ENCODE results near the gene KHDRBS2. TPM values are rescaled to one million over a fixed set of nuclear protein-coding genes. Genes with fewer than 3 reads are reported as not detected.

Gene KHDRBS2
- polyA plus RNA-seq, 1 donor (not counting 4 experiments of a cell fraction or from before 2014, with no cell fraction given): not detected

DNA sequence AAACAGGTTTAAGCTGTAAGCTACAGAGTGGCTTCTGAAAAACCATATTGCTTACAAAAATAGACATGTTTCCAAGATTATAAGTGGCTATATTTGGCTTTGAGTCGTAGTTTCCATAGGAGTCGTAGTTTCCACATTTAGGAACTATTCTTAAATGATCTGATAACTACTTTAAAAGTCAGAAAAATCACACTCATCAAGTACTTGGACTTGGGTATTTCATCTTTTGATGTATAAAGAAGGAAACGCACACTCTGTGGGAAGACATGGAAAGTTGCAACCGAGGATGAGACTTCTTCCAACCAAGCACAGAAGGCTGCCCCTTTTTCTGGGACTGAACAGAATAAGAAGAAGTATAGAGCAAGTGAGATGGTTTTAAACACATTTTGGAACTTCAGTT is 118.3 kb downstream of the KHDRBS2 start:
- Histone ChIP-seq H3K4me3 (ENCODE audit: control insufficient read depth in 2 of 3, extremely low read depth in 1 of 3, insufficient read depth in 2 of 3, low read depth in 1 of 3, low read length in 3 of 3) (no peak overlapping the region), H3K27ac (ENCODE audit: control insufficient read depth, insufficient read depth, low read length) (no peak overlapping the region), H4K20me1 (ENCODE audit: control insufficient read depth, extremely low read depth, insufficient read depth, low read length) (no peaks in the 10 kb centered on the region), H3K27me3 (ENCODE audit: control insufficient read depth, extremely low read depth, insufficient read depth, low read length) (no peaks in the 10 kb centered on the region), H2AFZ (ENCODE audit: control insufficient read depth, low read length) (no peak overlapping the region), H3K9me1 (ENCODE audit: control insufficient read depth, extremely low read depth, insufficient read depth, low read length) (no peaks in the 10 kb centered on the region), H3K4me2 (ENCODE audit: control insufficient read depth, extremely low read depth, insufficient read depth, low read depth, low read length) (no peak overlapping the region), H3K79me2 (ENCODE audit: control insufficient read depth, insufficient read depth, low read length) (no peaks in the 10 kb centered on the region), H3K4me1 (ENCODE audit: control insufficient read depth, extremely low read depth, insufficient read depth, low read length) (no peaks in the 10 kb centered on the region), H3K9ac (ENCODE audit: control insufficient read depth, extremely low read depth, insufficient read depth, low read length) (no peak overlapping the region), H3K9me3 (ENCODE audit: control insufficient read depth, low read depth, low read length) (peaks cover 1% of the 10 kb centered on the region), H3K36me3 (ENCODE audit: control insufficient read depth in 2 of 2, extremely low read depth in 1 of 2, insufficient read depth in 2 of 2, low read length in 2 of 2) (no peaks in the 10 kb centered on the region)
- DNase-seq (ENCODE audit: low read depth, low spot score): no peak
- dilution Hi-C loops (cut with MboI; ENCODE audit: extremely low pct_ligation_motif_present, low sequenced_read_pairs): no loop called here
- TF ChIP-seq EZH2 (IDR thresholded peaks at IDR 0.05; ENCODE audit: low read length): no peak
- FAIRE-seq: no peak

DNA sequence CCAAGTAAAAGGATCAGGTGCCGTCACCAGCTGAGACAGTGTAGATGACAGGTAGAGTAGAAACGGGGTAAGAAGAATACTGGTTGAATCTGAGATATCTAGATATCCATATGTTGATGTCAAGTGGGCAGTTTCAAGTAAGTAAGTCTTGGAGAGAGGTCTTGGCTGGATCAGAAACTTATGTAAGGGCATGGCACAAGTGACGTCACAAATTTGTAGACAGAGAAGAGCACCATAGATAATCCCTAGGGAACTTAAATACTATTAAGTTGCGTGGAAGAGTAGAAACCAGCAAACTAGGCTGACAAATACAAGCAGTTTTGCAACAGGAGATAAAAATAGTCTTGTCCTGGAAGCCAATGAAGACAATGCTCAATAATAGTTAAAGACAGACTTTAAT is 123.2 kb downstream of the KHDRBS2 start:
- DNase-seq (ENCODE audit: low read depth, low spot score) (no peak), FAIRE-seq (no peak)
- no peak for TF ChIP-seq EZH2 (IDR thresholded peaks at IDR 0.05; ENCODE audit: low read length)
- TF ChIP-seq, protein P1, sequence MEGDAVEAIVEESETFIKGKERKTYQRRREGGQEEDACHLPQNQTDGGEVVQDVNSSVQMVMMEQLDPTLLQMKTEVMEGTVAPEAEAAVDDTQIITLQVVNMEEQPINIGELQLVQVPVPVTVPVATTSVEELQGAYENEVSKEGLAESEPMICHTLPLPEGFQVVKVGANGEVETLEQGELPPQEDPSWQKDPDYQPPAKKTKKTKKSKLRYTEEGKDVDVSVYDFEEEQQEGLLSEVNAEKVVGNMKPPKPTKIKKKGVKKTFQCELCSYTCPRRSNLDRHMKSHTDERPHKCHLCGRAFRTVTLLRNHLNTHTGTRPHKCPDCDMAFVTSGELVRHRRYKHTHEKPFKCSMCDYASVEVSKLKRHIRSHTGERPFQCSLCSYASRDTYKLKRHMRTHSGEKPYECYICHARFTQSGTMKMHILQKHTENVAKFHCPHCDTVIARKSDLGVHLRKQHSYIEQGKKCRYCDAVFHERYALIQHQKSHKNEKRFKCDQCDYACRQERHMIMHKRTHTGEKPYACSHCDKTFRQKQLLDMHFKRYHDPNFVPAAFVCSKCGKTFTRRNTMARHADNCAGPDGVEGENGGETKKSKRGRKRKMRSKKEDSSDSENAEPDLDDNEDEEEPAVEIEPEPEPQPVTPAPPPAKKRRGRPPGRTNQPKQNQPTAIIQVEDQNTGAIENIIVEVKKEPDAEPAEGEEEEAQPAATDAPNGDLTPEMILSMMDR (optimal IDR thresholded peaks at IDR 0.05 in 1 of 3, IDR thresholded peaks at IDR 0.05 in 1 of 3, conservative IDR thresholded peaks at IDR 0.05 in 1 of 3; ENCODE audit: extremely low read depth in 1 of 3, insufficient read depth in 2 of 3, low read length in 3 of 3): no peak
- H3K9me3 ChIP-seq (ENCODE audit: control insufficient read depth, low read depth, low read length): no peaks in the 10 kb centered on the region
- H3K4me1 ChIP-seq (ENCODE audit: control insufficient read depth, extremely low read depth, insufficient read depth, low read length): no peaks in the 10 kb centered on the region
- H2AFZ ChIP-seq (ENCODE audit: control insufficient read depth, low read length): no peak overlapping the region
- no peak overlapping the region for H3K9ac ChIP-seq (ENCODE audit: control insufficient read depth, extremely low read depth, insufficient read depth, low read length)
- no peak overlapping the region for H3K4me3 ChIP-seq (ENCODE audit: control insufficient read depth in 2 of 3, extremely low read depth in 1 of 3, insufficient read depth in 2 of 3, low read depth in 1 of 3, low read length in 3 of 3)
- no peak overlapping the region for H3K4me2 ChIP-seq (ENCODE audit: control insufficient read depth, extremely low read depth, insufficient read depth, low read depth, low read length)
- no peaks in the 10 kb centered on the region for H3K79me2 ChIP-seq (ENCODE audit: control insufficient read depth, insufficient read depth, low read length)
- H3K27me3 ChIP-seq (ENCODE audit: control insufficient read depth, extremely low read depth, insufficient read depth, low read length): no peaks in the 10 kb centered on the region
- no peaks in the 10 kb centered on the region for H3K9me1 ChIP-seq (ENCODE audit: control insufficient read depth, extremely low read depth, insufficient read depth, low read length)
- no peak overlapping the region for H3K27ac ChIP-seq (ENCODE audit: control insufficient read depth, insufficient read depth, low read length)
- dilution Hi-C loops (cut with MboI; ENCODE audit: extremely low pct_ligation_motif_present, low sequenced_read_pairs): no loop called here
- H3K36me3 ChIP-seq (ENCODE audit: control insufficient read depth in 2 of 2, extremely low read depth in 1 of 2, insufficient read depth in 2 of 2, low read length in 2 of 2): no peaks in the 10 kb centered on the region
- no peaks in the 10 kb centered on the region for H4K20me1 ChIP-seq (ENCODE audit: control insufficient read depth, extremely low read depth, insufficient read depth, low read length)

DNA sequence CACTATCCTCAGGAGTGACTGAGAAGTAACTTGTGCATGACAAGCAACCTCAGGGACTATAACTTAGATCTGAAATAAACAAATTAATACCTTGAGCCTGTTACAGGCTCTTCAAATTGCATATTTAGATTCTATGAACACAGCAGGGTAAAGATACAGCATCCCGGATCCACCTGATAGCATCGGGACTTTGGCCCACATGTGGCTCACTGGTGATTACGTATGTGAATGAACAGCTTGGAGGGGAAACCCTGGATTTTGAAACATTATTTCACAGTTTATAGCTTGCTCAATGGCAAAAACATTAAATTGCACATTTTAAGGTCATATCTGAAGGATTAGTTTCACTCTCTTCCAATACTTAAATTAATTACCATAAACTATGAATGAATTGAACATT is 133.2 kb downstream of the KHDRBS2 start:
- no peaks in the 10 kb centered on the region for H3K36me3 ChIP-seq (ENCODE audit: control insufficient read depth in 2 of 2, extremely low read depth in 1 of 2, insufficient read depth in 2 of 2, low read length in 2 of 2)
- no peaks in the 10 kb centered on the region for H3K27me3 ChIP-seq (ENCODE audit: control insufficient read depth, extremely low read depth, insufficient read depth, low read length)
- H3K4me1 ChIP-seq (ENCODE audit: control insufficient read depth, extremely low read depth, insufficient read depth, low read length): no peaks in the 10 kb centered on the region
- no peaks in the 10 kb centered on the region for H3K79me2 ChIP-seq (ENCODE audit: control insufficient read depth, insufficient read depth, low read length)
- no peaks in the 10 kb centered on the region for H3K9me3 ChIP-seq (ENCODE audit: control insufficient read depth, low read depth, low read length)
- H4K20me1 ChIP-seq (ENCODE audit: control insufficient read depth, extremely low read depth, insufficient read depth, low read length): no peaks in the 10 kb centered on the region
- no peak overlapping the region for H3K9ac ChIP-seq (ENCODE audit: control insufficient read depth, extremely low read depth, insufficient read depth, low read length)
- H3K4me2 ChIP-seq (ENCODE audit: control insufficient read depth, extremely low read depth, insufficient read depth, low read depth, low read length): no peak overlapping the region
- no peak for TF ChIP-seq EZH2 (IDR thresholded peaks at IDR 0.05; ENCODE audit: low read length)
- TF ChIP-seq, protein P1 (optimal IDR thresholded peaks at IDR 0.05 in 1 of 3, IDR thresholded peaks at IDR 0.05 in 1 of 3, conservative IDR thresholded peaks at IDR 0.05 in 1 of 3; ENCODE audit: extremely low read depth in 1 of 3, insufficient read depth in 2 of 3, low read length in 3 of 3): no peak
- no peak for FAIRE-seq
- H2AFZ ChIP-seq (ENCODE audit: control insufficient read depth, low read length): no peak overlapping the region
- dilution Hi-C loops (cut with MboI; ENCODE audit: extremely low pct_ligation_motif_present, low sequenced_read_pairs): no loop called here
- no peak overlapping the region for H3K27ac ChIP-seq (ENCODE audit: control insufficient read depth, insufficient read depth, low read length)
- no peaks in the 10 kb centered on the region for H3K9me1 ChIP-seq (ENCODE audit: control insufficient read depth, extremely low read depth, insufficient read depth, low read length)
- no peak for DNase-seq (ENCODE audit: low read depth, low spot score)
- H3K4me3 ChIP-seq (ENCODE audit: control insufficient read depth in 2 of 3, extremely low read depth in 1 of 3, insufficient read depth in 2 of 3, low read depth in 1 of 3, low read length in 3 of 3): no peak overlapping the region
